HEK293T (cell line): Measurements from ENCODE around the gene FBXO10.

Source experiments
- CTCF ChIA-PET: fragments of 350-600 bp; formaldehyde crosslinking; extraction: SDS; loops from one replicate; lab custom pipeline; 2021; ENCODE audit warnings: antibody characterized with exemption, inconsistent platforms; lab: Yijun Ruan, JAX
- POLR2A ChIA-PET: fragments of 350-600 bp; formaldehyde crosslinking; extraction: SDS; loops from one replicate; lab custom pipeline; 2020; ENCODE audit warnings: antibody characterized with exemption, inconsistent platforms; lab: Yijun Ruan, JAX
- DNase-seq: peaks from one replicate; pipeline ENCODE4 v3.0.0; 2012; ENCODE audit warnings: mixed read lengths; ENCODE audit errors: extremely low spot score
- ARNT ChIP-seq: fragments of 450-650 bp; IDR thresholded peaks from 2 replicates; pipeline ENCODE4 v1.6.1; 2017; ENCODE audit warnings: mild to moderate bottlenecking
- BHLHE40 ChIP-seq: fragments of 450-650 bp; IDR thresholded peaks from 2 replicates; pipeline ENCODE4 v1.6.1; 2016; ENCODE audit warnings: mild to moderate bottlenecking, moderate library complexity, borderline replicate concordance
- CTBP1 ChIP-seq: fragments of 450-650 bp; IDR thresholded peaks from 2 replicates; pipeline ENCODE4 v1.6.1; 2016; ENCODE audit warnings: borderline replicate concordance
- ELF4 ChIP-seq: fragments of 450-650 bp; IDR thresholded peaks from 2 replicates; pipeline ENCODE4 v1.6.1; 2017; ENCODE audit warnings: antibody characterized with exemption
- FOXA1 ChIP-seq: fragments of 450-650 bp; IDR thresholded peaks from 2 replicates; pipeline ENCODE4 v1.6.1; 2016; ENCODE audit warnings: mild to moderate bottlenecking
- FOXK2 ChIP-seq: fragments of 450-650 bp; IDR thresholded peaks from 2 replicates; pipeline ENCODE4 v1.6.1; 2016; ENCODE audit warnings: mild to moderate bottlenecking
- FOXM1 ChIP-seq: fragments of 450-650 bp; IDR thresholded peaks from 2 replicates; pipeline ENCODE4 v1.6.1; 2017; ENCODE audit warnings: mild to moderate bottlenecking, borderline replicate concordance
- HDGF ChIP-seq: fragments of 450-650 bp; IDR thresholded peaks from 2 replicates; pipeline ENCODE4 v1.6.1; 2017; ENCODE audit warnings: antibody characterized with exemption, borderline replicate concordance
- L3MBTL2 ChIP-seq: fragments of 450-650 bp; conservative IDR thresholded peaks from 2 replicates; pipeline ENCODE4 v1.6.1; 2016; ENCODE audit warnings: mild to moderate bottlenecking
- LEF1 ChIP-seq: fragments of 450-650 bp; IDR thresholded peaks from 2 replicates; pipeline ENCODE4 v1.6.1; 2017; ENCODE audit warnings: mild to moderate bottlenecking, borderline replicate concordance
- NFRKB ChIP-seq: fragments of 450-650 bp; IDR thresholded peaks from 2 replicates; pipeline ENCODE4 v1.6.1; 2016; ENCODE audit warnings: mild to moderate bottlenecking, moderate library complexity
- SP1 ChIP-seq: fragments of 450-650 bp; IDR thresholded peaks from 2 replicates; pipeline ENCODE4 v1.6.1; 2017
- SUZ12 ChIP-seq: fragments of 450-650 bp; IDR thresholded peaks from 2 replicates; pipeline ENCODE4 v1.6.1; 2016; ENCODE audit warnings: mild to moderate bottlenecking
- TARDBP ChIP-seq: fragments of 450-650 bp; IDR thresholded peaks from 2 replicates; pipeline ENCODE4 v1.6.1; 2016
- ZNF384 ChIP-seq: fragments of 450-650 bp; IDR thresholded peaks from 2 replicates; pipeline ENCODE4 v1.6.1; 2016
- TF ChIP-seq, protein P1 (sequence below): fragments of 450-650 bp; IDR thresholded peaks from 2 replicates; pipeline ENCODE4 v1.6.1; 2016

Gene FBXO10

DNA sequence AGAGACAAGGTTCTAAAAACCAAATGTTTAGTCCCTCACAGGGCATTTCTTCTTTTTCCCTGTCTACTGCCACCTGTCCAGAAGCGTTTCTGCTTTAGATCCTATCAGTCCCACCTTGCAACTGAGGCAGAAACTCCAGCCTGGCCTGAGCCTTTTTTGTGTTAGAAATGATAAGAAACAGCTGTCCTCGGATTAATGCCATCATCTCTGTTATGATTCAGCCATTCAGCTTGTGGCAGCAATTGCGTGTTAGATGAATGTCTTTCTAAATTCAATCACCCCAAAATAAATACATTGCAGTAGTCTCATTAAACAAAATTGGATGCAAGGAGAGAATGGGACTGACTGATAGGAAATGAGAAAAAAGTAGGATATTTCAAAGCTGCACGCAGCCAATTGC is 46.3 kb upstream of the FBXO10 start:
- CTCF ChIA-PET = interaction anchor here (0.5 kb wide), 1 partner anchor 863 kb away, joined by 3 read pairs; no protein-coding TSS in a partner anchor
- TF ChIP-seq FOXM1 (no peak), BHLHE40 (no peak), NFRKB (no peak), TARDBP (no peak), LEF1 (no peak), ZNF384 (no peak), L3MBTL2 (no peak), ELF4 (no peak), ARNT (no peak), FOXA1 (no peak), SUZ12 (no peak), CTBP1 (no peak), SP1 (no peak), FOXK2 (no peak)
- TF ChIP-seq, protein P1, sequence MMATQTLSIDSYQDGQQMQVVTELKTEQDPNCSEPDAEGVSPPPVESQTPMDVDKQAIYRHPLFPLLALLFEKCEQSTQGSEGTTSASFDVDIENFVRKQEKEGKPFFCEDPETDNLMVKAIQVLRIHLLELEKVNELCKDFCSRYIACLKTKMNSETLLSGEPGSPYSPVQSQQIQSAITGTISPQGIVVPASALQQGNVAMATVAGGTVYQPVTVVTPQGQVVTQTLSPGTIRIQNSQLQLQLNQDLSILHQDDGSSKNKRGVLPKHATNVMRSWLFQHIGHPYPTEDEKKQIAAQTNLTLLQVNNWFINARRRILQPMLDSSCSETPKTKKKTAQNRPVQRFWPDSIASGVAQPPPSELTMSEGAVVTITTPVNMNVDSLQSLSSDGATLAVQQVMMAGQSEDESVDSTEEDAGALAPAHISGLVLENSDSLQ = no peak
- POLR2A ChIA-PET = no interaction called here
- no peak for DNase-seq

DNA sequence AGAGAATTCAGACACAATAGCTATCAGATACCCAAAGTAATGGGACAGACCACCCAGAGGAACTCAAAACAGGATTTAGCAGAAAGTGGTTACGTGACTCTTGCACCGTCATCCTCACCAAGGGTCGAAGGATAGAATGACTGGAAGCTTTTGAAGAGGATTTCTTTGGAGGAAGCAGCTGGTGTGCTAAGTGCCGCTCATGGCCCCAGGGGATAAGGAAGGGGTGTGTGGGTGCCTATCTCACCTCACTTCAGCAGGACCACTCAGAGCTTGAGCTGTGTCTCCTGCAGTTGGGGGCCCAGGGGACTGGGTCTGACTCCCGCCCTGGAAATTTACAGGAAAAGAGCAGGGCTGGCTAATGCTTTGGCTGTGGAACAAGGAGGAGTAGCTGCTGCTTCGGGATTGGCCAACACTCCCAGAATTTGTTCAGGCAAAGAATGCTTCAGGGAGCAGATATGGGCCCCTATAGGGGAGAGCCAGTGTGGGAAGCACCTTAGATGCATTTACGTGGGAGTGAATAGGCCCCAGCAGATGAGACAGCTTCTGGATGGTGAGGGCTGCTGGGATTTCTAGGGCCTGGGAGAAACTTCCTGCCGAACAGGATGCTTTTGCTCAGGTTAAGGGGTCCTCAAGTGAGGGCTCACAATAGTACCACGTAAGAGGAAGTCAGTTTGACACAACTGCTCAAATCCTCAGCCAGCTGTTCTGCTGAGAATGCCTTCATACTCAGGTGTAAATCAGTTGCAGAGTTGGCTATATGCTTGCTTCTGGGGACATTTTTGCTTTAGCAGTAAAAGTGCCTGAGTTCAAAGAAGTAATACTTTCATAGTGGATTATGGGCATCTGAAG is 45.3 kb upstream of the FBXO10 start:
- TF ChIP-seq TARDBP = no peak
- ChIA-PET CTCF (no interaction called here), POLR2A (no interaction called here)
- DNase-seq = no peak

DNA sequence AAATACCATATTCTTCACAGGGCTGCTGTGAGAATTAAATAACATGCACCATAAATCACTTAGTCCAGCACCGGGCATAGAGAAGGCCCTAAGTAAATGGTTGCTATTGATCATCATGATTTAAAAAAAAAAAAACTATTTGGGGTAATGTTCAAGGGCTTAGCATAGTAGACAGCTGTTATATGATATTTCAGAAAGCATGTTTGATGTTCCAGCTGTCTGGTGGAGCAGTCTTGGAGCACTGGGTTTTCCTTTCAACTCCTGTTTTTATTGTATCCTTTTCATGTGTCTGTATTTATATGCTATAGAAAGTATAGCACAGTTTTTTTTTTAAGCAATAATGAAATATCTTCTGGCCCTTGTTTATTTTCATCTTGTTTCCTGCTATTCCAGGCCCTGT is 44.2 kb upstream of the FBXO10 start:
- TF ChIP-seq TARDBP (no peak), HDGF (no peak), BHLHE40 (no peak), SUZ12 (no peak), FOXM1 (no peak), NFRKB (no peak), ZNF384 (no peak), FOXA1 (no peak), ARNT (no peak), LEF1 (no peak), L3MBTL2 (no peak), FOXK2 (no peak), CTBP1 (no peak), ELF4 (no peak)
- TF ChIP-seq, protein P1 = no peak
- ChIA-PET POLR2A (no interaction called here), CTCF (no interaction called here)
- DNase-seq = no peak

DNA sequence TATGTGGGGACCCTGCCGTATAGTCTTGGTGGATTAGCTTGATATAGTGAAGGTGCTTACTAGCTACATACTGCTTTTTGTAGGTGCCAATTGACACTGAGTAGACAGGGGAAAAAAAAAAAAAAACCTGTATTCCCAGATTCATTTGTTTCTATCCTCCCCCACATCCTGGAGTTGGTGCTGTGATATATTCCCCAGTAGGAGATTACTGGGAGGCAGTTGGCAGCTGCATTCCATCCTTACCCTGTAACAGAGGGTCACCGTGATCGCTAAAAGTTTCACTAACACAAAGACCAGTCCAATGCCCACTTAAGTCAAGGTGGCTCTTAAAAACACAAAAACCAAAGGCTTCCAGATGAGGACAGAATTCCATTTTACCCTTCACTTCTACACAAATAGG is 43.6 kb upstream of the FBXO10 start:
- POLR2A ChIA-PET = no interaction called here
- CTCF ChIA-PET = no interaction called here
- no peak for DNase-seq
- TF ChIP-seq TARDBP = no peak
- TF ChIP-seq, protein P1 = no peak
- no peak for TF ChIP-seq FOXA1
- no peak for TF ChIP-seq ZNF384

DNA sequence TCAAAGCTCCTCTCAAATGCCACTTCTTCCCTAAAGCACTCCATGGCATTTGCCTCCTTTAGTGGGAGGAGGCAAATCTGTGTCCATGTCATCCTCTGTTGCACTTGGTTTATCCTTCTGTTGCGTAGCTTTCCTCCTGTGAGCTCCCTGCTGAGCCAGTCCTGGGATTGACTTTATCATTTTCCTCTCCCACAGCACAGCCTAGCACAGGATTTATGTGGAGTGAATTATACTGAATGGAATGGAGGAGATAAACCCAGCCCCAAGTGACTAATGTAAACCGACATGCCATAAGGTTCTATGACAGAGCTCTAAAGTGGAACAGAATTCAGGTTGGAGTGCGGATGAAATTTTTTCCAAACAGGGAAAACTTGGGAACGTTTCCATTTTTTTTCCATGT is 42.6 kb upstream of the FBXO10 start:
- no peak for DNase-seq
- ChIA-PET POLR2A (no interaction called here), CTCF (no interaction called here)
- no peak for TF ChIP-seq FOXK2

DNA sequence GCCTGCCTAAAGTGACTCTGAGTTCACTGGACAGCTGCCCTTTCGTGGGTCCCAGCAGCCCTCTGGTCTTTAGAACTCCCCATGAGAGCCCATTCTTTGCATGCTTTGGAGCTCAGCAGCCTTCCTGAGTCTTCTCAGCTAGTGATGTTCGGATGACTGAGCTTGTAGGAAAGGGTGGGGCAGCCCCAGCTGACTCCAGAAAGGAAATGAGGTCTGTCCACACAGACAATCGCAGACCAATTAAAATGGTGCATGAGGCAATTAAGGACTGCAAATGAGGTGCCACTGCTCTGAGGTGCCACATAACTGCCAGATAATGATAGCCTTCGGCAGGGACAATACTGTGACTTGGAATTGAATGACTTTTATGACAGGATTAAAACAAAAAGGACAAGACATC is 41.7 kb upstream of the FBXO10 start:
- no peak for TF ChIP-seq ELF4
- no peak for TF ChIP-seq CTBP1
- TF ChIP-seq NFRKB = no peak
- TF ChIP-seq ZNF384 = no peak
- TF ChIP-seq SP1 = no peak
- no peak for TF ChIP-seq BHLHE40
- TF ChIP-seq FOXM1 = no peak
- TF ChIP-seq ARNT = no peak
- no peak for TF ChIP-seq SUZ12
- TF ChIP-seq FOXA1 = no peak
- no peak for TF ChIP-seq TARDBP
- no peak for TF ChIP-seq FOXK2
- TF ChIP-seq LEF1 = no peak
- ChIA-PET POLR2A (no interaction called here), CTCF (no interaction called here)
- DNase-seq = no peak

DNA sequence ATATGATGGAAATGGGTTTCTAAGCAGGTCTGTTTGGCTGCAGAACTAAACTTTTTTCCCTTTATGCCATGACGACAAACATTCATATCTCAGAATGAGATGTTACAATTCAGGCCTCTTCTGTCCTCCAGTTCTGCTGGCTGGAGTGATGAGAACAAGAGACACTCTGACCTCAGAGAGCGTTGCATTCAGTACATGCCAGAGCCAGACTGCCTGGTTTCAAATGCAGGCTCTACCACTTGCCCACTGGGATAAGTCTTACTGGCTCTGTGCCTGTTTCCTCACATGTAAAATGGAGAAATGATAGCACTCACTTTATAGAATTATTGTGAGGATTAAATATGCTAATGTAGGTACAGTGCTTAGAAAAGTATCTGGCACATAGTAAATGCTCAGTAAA is 41.0 kb upstream of the FBXO10 start:
- DNase-seq = no peak
- POLR2A ChIA-PET = no interaction called here
- TF ChIP-seq FOXK2 (no peak), BHLHE40 (no peak), CTBP1 (no peak)
- CTCF ChIA-PET = no interaction called here
